NOMO-1 treated with DMSO at 0.1 percent for 48 hours (cell line): ENCODE data around the gene PRTFDC1.
"Not testable (repeated sequence)": the region's sequence is repeated elsewhere in the genome, so short reads cannot be mapped to it uniquely, and the experiment has no call there.

Experiments
- DNase-seq: peaks from one replicate; lab custom pipeline; 2025; ENCODE audit not compliant: unreplicated experiment; lab: John Stamatoyannopoulos, UW

PRTFDC1 gene, protein sequence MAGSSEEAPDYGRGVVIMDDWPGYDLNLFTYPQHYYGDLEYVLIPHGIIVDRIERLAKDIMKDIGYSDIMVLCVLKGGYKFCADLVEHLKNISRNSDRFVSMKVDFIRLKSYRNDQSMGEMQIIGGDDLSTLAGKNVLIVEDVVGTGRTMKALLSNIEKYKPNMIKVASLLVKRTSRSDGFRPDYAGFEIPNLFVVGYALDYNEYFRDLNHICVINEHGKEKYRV

DNA sequence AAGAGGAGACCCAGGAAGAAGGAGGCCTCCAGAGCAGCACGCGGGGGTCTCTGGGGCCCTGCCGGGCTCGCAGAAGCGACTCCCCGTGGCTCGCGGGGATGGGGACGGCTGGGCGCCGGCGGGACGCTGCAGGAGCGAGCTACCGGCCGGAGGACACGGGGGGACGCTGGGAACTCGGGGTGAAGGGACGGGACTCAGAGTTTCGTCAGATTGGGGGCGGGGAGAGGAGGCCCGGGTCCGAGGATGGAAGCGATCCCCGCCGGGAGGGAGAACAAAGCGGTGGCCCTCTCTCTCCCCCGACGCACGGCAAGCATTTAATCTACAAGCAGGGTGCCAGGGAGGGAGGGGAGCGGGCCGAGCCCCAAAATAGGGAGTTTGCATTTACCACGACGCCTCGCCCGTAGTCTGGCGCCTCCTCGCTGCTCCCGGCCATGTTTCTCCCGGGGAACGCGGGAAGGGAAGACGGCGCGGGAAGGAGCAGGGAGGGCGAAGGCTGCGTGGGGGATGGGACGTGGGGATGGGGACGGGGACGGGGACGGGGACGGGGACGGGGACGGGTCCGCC lies at the start of gene PRTFDC1:
PRTFDC1 (minus strand) TSS at position 464 of the 564 bp plus-strand sequence; CDS start at position 433, 31 bp downstream.
- DNase-seq, result no peak

DNA sequence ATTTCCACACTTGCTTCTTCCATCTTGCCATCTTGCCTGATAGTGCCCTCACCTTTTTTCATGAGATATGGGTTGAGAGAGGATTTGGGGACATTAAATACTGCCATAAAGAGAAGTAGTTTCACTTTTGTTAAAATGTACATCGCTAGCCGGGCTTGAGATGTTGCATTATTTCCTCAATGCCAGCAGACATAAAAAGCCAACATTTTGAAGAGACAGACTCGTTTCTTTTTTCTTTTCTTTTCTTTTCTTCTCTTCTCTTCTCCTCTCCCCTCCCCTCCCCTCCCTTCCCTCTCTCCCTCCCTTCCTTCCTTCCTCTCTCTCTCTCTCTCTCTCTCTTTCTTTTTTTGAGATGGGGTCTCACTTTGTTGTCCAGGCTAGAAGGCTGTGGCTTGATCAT lies 45.6 kb upstream of the PRTFDC1 start:
- DNase-seq, result no peak

DNA sequence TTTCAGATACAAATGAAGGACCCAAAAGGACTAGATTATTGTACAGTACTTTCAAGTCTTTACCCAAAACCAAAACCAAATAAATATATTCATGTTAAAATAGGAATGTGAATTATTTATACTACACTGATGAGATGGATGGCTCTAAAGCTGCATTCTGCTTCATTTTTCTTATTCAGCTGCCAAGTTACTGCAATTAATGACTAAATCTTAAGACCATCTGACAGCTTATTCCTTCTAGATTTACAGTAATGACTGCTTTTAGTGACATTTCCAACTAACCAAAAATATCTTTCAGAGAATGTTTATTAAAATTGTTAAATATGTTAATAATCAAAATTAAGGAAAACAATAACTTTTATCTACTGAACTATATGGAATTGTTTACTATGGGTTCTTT lies 42.7 kb upstream of the PRTFDC1 start:
- no peak for DNase-seq

DNA sequence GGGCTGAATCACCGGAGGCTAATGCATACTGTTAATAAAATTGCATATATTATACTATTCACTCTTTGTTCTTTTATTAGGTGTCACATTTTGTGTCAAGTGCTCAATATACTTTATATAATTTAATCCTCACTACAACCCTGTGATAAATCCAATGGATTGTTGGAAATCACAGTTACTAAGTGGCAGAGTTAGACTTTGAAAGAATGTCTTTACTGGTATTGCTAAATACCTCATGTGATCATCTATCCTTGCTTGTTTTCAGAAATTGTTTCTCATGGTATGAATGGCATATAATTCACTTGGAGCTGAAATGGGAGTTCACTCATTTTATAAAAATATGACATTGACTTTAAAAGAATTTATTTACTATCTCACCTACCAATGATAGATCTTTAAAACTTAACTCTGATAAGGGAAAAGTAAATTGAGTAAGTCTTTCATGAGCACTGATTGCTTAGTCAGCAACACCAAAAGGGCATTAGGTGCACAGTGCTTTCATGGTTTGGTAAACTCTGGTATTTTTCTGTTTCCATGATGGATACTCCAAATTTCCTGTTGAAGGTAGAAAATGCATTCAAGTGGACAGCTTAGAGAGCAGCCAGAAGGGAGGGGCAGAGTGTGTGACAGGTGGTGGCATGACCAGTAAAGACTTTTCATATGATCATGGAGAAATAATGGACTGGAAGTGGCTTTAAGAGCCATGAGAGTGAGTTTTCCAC lies 41.0 kb upstream of the PRTFDC1 start:
- DNase-seq, result no peak

DNA sequence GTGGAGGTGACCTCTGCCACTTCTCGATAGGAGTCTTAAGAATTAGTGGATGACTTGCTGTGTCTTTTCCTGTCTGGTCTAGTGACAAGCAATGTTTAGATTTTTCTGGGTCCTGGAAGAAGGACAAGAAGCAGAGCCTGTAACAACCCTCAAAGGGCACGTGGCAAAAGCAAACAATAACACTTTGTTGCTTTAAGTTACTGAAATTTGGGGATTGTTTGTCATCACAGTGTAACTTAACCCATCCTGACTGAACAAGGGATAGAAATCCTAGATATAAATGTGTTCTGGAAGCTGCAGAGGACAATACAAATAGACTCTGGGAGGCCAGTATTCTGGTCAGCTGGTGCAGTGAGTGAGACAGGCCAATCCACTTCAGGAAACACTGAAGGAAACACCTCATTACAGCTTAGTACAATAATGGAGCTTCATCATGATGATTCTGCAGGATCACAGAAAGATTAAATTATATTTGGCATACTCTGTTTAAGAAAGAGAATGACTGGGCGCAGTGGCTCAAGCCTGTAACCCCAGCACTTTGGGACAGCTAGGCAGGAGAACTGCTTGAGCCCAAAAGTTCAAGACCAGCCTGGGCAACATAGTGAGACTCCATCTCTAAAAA lies 40.2 kb upstream of the PRTFDC1 start:
- no peak for DNase-seq

DNA sequence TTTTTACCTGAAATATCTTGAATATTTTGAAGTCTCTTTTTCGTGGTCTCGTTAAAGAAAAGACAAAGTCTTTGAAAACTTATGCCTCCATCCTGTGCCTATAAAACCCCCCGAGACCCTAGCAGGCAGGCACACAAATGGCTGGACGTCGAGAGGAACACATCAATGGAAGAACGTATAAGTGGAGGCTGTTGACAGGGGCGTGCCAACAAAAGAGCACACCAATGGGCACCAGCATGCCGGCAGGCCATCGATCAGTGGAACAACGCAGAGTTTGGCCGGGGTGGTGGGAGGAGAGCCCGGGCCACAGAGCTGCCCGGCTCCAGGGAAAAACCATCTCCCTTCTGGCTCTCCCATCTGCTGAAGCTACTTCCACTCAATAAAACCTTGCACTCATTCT lies 38.9 kb upstream of the PRTFDC1 start:
- DNase-seq, result no peak

DNA sequence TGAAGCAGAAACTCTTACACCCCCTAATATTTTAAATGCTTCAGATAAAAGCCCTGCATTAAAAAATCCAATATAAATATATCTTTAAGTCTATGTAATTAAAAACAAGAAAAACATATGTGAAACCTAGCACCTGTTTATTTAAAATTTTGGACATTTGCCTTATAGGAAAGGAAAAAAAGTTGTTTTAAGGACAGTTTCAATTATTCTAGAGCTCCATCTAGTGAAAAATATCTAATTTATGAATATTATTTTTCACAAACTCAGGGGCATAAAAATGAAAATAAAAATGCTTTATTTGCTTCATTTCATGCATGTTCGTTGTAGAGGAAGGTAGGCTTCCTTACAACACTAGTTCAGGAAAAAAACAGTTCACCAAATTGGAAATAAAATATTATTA lies 37.5 kb upstream of the PRTFDC1 start:
- DNase-seq, result no peak

DNA sequence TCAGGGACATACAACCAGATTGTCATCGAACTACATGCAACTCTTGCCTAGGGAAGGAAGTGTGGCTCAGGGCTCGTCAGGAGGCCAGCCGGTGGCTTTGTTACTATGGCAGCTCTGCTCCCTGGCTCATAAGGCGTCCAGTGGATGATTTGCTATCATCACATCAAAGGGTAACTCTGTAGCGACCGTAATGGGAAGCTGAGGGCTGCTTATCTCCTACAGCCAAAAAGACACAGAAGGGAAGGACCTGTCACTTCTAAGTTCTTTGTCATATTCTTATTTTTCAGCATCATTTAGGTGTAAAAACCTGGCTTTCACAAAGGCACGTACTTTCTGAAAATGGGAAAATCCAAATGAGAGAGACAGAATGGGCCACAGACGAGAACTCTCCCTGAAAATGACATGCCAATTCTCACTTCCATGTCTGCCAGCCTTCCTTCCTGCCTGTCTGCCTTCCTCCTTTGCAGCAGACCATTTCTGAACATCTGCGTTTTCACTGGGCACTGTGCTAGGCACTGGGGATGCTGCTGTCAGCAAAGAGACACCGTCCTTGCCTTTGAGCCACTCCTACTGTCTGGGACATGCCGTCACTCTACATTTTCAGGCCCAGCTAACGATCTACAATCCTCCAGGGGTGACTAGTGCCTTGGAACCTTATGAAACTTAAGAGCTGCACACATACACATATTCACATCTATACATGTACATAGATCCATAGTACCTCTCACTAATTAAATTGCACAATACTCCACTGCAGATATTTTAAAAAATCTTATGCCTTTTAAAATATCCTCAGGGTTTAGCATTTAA lies 36.6 kb upstream of the PRTFDC1 start:
- DNase-seq, result no peak

DNA sequence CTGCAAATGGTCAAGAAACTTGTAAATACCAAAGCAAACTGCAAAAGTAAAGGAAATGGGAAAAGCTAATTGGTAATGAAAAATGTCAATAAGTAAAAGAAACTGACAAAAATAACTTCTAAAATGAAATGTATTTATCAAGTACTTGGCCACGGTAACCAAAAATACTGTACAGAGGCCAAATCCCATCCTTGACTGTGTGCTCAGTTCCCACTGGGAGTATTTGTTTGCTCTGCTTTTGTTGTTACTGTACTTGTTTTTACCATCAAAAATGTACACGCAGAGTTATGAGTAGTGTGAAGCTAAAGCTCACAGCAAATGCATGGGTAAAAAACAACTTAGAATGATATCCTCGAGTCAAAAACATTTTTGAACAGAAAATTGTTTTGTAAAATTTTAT lies 32.5 kb upstream of the PRTFDC1 start:
- DNase-seq, result no peak

DNA sequence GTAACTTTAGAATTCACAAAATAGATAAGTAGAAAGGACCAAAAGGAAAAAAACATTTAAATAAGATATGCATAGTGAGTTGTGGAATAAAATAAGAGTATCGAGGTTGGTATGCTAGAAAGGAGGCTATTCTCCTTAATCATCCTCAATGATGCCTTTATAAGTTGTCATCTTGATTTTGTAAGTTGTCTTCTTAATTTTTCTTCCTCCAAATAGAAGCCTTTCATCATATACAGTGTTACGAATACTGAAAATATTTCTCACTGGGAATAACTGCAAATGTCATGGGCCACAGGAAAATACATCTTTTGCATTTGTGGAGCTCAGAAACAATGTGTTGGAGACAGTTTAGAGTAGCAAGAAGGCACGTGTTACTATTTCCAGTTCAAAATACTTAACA lies 31.5 kb upstream of the PRTFDC1 start:
- DNase-seq, result no peak

DNA sequence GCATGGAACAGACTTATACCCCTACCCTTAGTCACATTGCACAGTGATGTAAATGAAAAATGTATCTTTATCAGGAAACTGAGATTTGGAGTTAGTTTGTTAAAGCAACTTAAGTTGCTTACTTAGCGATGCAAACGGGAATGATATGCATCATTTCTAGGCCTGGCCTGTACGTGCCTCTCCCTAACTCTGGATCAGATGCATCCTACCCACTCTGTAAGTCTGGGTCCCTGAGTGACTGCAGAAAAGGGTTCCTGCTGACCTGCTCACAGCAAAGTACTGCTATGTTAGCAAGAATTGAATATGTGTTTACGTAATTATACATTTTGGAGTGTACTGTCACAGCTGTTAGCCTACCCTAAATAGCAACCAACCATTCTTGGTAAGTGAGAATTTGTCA lies 30.7 kb upstream of the PRTFDC1 start:
- no peak for DNase-seq

DNA sequence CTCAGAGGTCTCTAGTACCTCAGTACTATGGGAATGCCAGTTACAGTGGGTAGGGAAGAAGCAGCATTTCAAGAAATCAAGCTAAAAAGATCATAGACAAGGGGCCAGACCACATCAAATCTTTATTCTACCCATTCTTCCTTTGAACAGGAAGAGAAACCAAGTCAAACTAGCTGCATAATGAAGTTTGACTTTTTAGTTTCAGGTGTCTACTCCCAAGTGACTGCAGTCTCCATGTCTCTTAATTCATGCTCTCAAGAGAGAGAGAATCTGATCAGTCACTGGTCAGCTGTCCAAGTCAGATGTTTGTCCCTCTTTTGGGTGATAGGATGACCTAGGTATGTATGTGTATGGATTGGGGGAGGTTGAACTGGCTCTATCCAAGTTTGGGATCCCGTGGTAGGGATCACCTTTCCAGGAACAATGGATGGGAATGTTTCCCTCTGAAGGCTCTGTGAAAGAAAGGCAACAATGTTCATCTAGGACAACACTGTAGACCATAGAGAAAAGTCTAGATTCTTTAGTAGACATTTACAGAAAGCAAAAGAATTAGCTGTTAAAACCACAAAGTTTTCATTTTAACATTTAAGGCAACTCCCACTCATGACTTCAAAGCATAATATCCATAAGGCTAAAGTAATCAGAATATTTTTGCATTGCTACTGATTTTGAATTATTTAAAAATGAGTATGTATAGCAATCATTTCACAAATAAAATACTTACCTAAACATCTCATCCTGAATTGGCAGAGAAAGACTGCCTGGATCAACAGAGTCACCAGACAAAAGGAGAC lies 30.1 kb upstream of the PRTFDC1 start:
- no peak for DNase-seq

DNA sequence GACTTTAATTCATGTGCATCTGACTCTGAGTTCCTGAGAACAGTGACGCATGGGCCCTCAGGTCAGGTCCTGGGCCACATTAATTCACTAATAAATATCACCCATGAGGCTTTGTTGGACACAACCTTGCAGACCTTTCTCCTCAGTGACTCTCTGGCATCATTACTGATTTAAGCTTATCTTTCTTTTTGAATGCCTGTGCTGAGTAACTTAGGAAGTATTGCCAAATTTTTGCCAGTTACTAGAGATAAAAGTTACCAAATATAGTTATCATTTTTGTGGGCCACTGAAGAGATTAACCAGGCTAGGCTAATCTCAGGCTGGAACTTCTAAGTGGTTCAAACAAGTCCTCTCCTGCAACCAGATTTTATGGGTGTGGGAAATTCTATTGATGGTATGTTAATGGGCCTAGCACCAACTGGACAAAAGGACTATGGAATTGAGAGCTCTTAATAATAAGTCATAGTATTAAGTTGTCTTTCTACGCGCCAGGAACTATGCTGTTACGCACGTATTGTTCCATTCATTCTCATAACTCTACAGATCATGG lies 28.8 kb upstream of the PRTFDC1 start:
- no peak for DNase-seq

DNA sequence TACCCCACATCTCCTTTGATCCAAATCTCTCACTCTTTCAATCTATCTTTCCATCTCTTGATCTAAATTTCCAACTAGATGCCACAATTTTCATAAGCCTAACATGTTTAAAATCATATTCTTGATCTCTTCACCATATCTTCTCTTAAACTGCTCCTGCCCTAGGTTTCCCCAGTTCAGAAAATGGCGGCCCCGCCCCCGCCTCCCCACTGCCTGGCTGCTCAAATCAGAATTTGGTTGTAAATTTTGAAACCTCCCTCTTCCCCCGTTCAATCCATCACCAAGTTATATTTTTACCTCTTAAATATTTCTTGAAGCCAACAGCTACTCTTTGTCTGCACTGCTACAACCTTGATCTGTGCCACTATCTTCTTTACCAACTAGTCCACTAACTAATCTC lies 27.3 kb upstream of the PRTFDC1 start:
- no peak for DNase-seq

DNA sequence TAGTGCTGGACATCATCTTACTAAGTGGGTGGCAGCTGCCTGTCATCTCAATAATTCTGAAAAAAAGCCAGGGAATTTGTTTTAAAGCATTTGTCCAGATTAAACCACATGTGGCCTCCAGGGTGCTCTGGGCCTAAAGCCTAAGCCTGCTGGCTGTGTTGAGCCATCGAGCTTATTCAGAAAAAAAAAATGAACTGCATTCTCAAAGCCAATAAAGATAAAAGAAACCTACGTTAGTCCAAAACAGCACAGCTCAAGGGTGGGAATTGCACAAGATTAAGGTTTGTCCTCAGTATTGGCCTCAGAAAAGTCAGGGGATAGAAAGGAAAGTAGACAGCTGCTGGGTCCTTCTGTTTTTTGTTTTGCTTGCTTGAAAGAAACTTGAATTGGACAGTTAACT lies 22.6 kb upstream of the PRTFDC1 start:
- no peak for DNase-seq

DNA sequence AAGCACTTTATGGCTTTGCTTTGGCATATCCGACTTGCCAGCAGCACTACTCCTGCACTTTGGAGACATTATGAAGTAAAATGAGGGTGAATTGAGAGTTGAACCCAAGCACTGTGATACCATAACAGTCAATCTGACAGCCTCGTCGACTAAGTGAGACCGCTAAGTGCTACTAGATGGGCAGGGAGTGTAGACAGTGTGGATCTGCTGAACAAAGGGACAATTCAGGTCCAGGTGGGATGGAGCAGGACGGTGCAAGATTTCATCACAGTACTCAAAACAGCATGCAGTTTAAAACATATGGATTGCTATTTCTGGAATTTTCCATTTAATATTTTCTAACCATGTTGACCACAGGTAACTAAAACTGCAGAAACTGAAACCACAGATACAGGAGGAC lies 20.8 kb upstream of the PRTFDC1 start:
- DNase-seq, result no peak

DNA sequence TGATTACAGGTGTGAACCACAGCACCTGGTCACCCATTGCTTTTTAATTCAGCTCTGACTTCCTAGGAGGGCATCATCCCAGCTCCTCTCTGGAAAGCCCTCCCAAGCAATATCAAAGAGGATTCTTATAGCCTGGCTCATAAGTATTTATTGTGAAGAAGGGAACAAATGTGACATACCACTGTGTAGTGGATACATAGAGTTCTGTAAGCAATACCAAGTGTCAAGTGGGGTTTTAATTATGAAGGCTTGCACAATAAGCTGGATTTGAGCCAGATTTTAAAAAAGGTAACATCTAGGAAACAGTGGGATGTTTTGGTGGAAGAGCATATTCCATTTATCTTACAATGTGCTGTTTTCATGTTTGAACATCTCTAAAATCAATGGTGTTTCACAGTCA lies 19.0 kb upstream of the PRTFDC1 start:
- DNase-seq, result no peak

DNA sequence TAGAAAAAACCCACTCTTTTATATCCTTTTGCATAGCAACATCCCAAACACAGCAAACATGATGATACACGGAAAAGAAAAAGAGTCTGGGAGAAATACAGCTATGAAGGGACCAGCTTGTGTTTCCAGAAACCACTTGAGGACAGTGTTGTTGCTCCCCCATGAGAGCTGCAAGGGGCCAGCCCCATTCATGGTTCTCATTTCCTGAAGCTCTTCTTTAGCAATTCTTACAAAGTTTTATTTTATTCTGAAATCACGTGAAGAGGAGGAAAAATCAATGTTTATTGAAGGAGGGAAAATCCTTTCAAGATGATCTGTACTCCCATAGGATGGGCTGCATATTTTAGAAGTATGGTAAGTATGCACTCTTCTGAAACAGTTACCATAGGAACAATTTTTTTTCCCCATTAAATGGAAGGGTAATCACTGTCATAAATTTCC lies 17.5 kb upstream of the PRTFDC1 start:
- DNase-seq, result no peak

DNA sequence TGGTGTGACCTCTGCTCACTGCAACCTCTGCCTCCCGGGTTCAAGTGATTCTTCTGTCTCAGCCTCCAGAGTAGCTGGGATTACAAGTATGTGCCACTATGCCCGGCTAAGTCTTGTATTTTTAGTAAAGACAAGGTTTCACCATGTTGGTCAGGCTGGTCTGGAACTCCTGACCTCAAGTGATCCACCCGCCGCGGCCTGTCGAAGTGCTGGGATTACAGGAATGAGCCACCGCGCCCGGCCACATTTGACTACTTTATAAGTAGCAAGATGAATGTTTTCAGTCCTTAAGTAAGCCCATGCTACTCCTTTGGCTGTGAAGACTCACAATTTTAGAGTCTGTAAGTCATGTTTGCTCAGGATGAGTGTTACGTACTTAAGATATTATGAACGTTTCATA lies 16.5 kb upstream of the PRTFDC1 start:
- not testable (repeated sequence) for DNase-seq

DNA sequence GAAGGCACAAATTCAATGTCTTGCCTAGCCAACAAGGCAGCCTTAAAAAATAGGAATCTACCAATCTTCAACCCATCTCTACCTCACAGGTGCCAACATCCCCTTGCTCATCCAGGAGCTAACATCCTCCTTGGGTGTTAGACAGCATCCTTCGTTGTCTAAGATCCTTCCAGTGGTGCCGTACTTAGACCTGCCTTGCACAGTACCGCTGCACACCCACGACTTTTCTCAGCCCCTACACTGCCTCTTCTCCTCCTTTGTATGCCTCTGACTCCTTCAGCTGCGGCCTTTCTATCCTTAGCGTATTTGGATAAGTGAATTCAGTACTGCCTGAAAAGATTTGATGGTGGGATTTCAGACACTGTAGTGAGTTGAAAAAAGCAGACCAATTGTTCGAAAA lies 15.9 kb upstream of the PRTFDC1 start:
- DNase-seq, result no peak
